ENCODE data around the gene CEP152. TPM values are rescaled to one million over a fixed set of nuclear protein-coding genes. Genes with fewer than 3 reads are reported as not detected.
A peak's percentile ranks its signal among the peaks of the same experiment; 100 is the strongest.

The CEP152 gene
- total RNA-seq, 1 experiment from 2014 or later, result 31.6 TPM

- no peaks in the 10 kb centered on the region for H3K9me3 ChIP-seq (ENCODE audit: low read depth, low read length, poor library complexity, severe bottlenecking)
- peaks cover 37% of the 10 kb centered on the region for H3K36me3 ChIP-seq (ENCODE audit: insufficient read depth, low read length, poor library complexity, severe bottlenecking)
- H3K27ac ChIP-seq (ENCODE audit: low read depth, low read length, poor library complexity, severe bottlenecking), result no peak overlapping the region
- intact Hi-C loops (cut with micrococcal nuclease; ENCODE audit: unreplicated experiment), result no loop called here
- no TSS peak for BruUV-seq (replicated peaks)
- POLR2A ChIA-PET (ENCODE audit: low non-redundant PET), result no interaction called here
- CTCF ChIA-PET, result no interaction called here
- H3K27me3 ChIP-seq (replicated peaks; ENCODE audit: insufficient read depth, low read depth, low read length, poor library complexity), result no peaks in the 10 kb centered on the region
- no peak overlapping the region for H3K4me3 ChIP-seq (ENCODE audit: low read depth, low read length, poor library complexity, severe bottlenecking)
- TF ChIP-seq CTCF (conservative IDR thresholded peaks at IDR 0.05; ENCODE audit: low read depth, low read length) (no peak), EZH2 (IDR thresholded peaks at IDR 0.05; ENCODE audit: borderline replicate concordance, low read depth, low read length, poor library complexity, severe bottlenecking) (no peak)
- DNase-seq (ENCODE audit: low spot score), result peak; percentile 24
- H3K4me1 ChIP-seq (ENCODE audit: insufficient read depth, low read length, poor library complexity, severe bottlenecking), result peaks cover 47% of the 10 kb centered on the region
Observed at GRCh38 chr15:48798319-48798718, 12.6 kb downstream of the CEP152 start.

DNA sequence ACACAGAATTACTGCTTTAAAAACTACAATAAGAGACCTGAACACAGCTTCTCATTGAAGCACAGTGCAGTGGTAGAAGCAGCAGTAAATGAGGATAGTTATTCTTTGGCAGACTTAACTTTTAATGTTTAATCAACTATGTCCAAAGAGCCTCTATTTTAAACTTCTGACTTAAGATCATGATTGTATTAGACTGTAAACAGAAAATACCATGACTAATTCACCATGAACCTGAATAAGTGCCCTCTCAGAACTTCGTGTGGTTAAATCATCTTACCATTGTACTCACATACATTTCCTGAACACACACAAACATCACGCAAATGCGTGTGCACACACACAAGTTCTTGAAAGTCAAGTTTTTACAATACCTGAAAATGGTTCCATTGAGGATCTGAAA is 13.9 kb downstream of the CEP152 start:
- Histone ChIP-seq H3K27ac (ENCODE audit: low read depth, low read length, poor library complexity, severe bottlenecking) (no peak overlapping the region), H3K27me3 (replicated peaks; ENCODE audit: insufficient read depth, low read depth, low read length, poor library complexity) (no peaks in the 10 kb centered on the region), H3K4me3 (ENCODE audit: low read depth, low read length, poor library complexity, severe bottlenecking) (no peak overlapping the region), H3K36me3 (ENCODE audit: insufficient read depth, low read length, poor library complexity, severe bottlenecking) (peaks cover 51% of the 10 kb centered on the region), H3K4me1 (ENCODE audit: insufficient read depth, low read length, poor library complexity, severe bottlenecking) (peaks cover 43% of the 10 kb centered on the region), H3K9me3 (ENCODE audit: low read depth, low read length, poor library complexity, severe bottlenecking) (no peaks in the 10 kb centered on the region)
- intact Hi-C loops (cut with micrococcal nuclease; ENCODE audit: unreplicated experiment), result no loop called here
- no peak for TF ChIP-seq CTCF (conservative IDR thresholded peaks at IDR 0.05; ENCODE audit: low read depth, low read length)
- no peak for TF ChIP-seq EZH2 (IDR thresholded peaks at IDR 0.05; ENCODE audit: borderline replicate concordance, low read depth, low read length, poor library complexity, severe bottlenecking)
- POLR2A ChIA-PET (ENCODE audit: low non-redundant PET), result no interaction called here
- no TSS peak for BruUV-seq (replicated peaks)
- CTCF ChIA-PET, result no interaction called here
- no peak for DNase-seq (ENCODE audit: low spot score)

DNA sequence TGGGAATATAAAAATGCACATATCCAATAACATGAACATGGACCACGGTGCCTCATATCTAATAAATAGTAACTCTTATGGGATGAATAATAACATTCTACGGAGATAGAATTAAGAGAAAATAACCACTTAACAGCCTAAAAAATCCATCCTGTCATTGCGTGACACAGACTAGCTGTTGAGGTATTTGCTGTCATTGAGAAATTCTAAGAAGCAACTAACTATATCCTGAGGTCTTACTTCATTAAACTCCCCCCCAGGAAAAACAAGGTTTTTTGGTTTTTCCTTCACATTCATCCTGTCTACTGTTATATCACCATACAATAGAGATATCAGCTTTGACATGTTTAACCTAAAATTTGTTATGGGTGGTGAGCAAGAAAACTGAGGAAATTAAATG is 14.3 kb downstream of the CEP152 start:
- intact Hi-C loops (cut with micrococcal nuclease; ENCODE audit: unreplicated experiment), result no loop called here
- peaks cover 42% of the 10 kb centered on the region for H3K4me1 ChIP-seq (ENCODE audit: insufficient read depth, low read length, poor library complexity, severe bottlenecking)
- CTCF ChIA-PET, result no interaction called here
- H3K36me3 ChIP-seq (ENCODE audit: insufficient read depth, low read length, poor library complexity, severe bottlenecking), result peaks cover 53% of the 10 kb centered on the region
- POLR2A ChIA-PET (ENCODE audit: low non-redundant PET), result no interaction called here
- H3K9me3 ChIP-seq (ENCODE audit: low read depth, low read length, poor library complexity, severe bottlenecking), result no peaks in the 10 kb centered on the region
- DNase-seq (ENCODE audit: low spot score), result no peak
- no peak overlapping the region for H3K27ac ChIP-seq (ENCODE audit: low read depth, low read length, poor library complexity, severe bottlenecking)
- TF ChIP-seq EZH2 (IDR thresholded peaks at IDR 0.05; ENCODE audit: borderline replicate concordance, low read depth, low read length, poor library complexity, severe bottlenecking) (no peak), CTCF (conservative IDR thresholded peaks at IDR 0.05; ENCODE audit: low read depth, low read length) (no peak)
- no peaks in the 10 kb centered on the region for H3K27me3 ChIP-seq (replicated peaks; ENCODE audit: insufficient read depth, low read depth, low read length, poor library complexity)
- H3K4me3 ChIP-seq (ENCODE audit: low read depth, low read length, poor library complexity, severe bottlenecking), result no peak overlapping the region
- no TSS peak for BruUV-seq (replicated peaks)
